GM12892 (cell line): ENCODE measurements around the gene CDIP1.

ENCODE experiments used
- POLR2A ChIP-seq: IDR thresholded peaks from 2 replicates; pipeline ENCODE4 v1.6.1; 2011; ENCODE audit warnings: low read depth, low read length, control low read depth
- TAF1 ChIP-seq: IDR thresholded peaks from 2 replicates; pipeline ENCODE4 v1.6.1; 2011; ENCODE audit warnings: low read depth, mild to moderate bottlenecking, control low read depth, low read length, borderline replicate concordance

GRCh38 chr16:4489030-4489429, 49.5 kb downstream of the CDIP1 start:
- TF ChIP-seq POLR2A (no peak), TAF1 (no peak)
